GM18951 (cell line): ENCODE results near the gene KLHL20.
A peak's percentile ranks its signal among the peaks of the same experiment; 100 is the strongest.

Experiments used
- POLR2A ChIP-seq: IDR thresholded peaks from 4 replicates; pipeline ENCODE4 v1.6.1; 2011; ENCODE audit warnings: mild to moderate bottlenecking; ENCODE audit not compliant: insufficient read length, insufficient read depth; ENCODE audit errors: extremely low read depth
- in situ Hi-C: fragments of 300-500 bp; cut with MboI; formaldehyde crosslinking; loops from one replicate; pipeline ENCODE4 v1.12.0; 2022; ENCODE audit warnings: low sequenced_read_pairs, mixed read lengths, inconsistent platforms; ENCODE audit not compliant: unreplicated experiment

KLHL20 gene

DNA sequence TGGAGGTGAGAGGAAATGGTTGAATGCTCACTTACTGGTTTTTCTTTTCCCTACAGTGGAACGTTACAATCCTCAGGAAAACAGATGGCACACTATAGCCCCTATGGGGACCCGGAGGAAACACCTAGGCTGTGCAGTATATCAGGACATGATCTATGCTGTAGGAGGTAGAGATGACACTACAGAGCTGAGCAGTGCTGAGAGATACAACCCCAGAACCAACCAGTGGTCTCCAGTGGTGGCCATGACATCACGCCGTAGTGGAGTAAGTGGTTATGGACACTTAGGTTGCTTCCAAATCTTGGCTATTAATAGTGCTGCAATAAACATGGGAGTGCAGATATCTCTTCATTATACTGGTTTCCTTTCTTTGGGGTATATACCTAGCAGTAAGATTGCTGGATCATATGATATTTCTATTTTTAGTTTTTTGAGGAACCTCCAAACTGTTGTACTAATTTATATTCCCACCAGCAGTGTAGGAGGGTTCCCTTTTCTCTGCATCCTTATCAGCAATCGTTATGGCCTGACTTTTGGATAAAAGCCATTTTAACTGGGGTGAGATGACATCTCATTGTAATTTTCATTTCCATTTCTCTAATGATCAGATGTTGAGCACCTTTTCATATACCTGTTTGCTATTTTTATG, 60.9 kb downstream of the KLHL20 start:
- TF ChIP-seq POLR2A, result no peak
- in situ Hi-C loops, result loop anchor here (25.0 kb wide), 1 partner anchor 1038 kb away; no protein-coding TSS in a partner anchor

DNA sequence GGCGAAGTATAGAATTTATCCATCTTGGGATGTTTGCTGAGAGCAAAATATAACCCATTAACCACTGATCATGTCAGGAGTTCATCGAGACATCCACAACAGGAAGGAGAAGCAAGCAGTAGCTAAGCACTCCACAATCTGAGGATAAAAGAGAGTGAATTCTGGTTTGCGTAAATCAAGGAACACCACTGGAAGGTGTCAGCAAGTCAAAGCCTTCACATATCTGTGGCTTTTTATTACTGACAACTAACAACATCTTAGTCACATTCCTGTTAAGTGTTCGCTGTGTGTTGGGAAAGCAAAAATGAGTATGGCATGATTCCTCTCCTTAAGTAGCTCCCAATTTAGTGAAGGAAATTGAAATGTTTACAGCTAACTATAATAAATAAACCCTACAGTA, 65.2 kb downstream of the KLHL20 start:
- in situ Hi-C loops, result loop anchor here (25.0 kb wide), 1 partner anchor 1043 kb away; no protein-coding TSS in a partner anchor
- TF ChIP-seq POLR2A, result no peak

DNA sequence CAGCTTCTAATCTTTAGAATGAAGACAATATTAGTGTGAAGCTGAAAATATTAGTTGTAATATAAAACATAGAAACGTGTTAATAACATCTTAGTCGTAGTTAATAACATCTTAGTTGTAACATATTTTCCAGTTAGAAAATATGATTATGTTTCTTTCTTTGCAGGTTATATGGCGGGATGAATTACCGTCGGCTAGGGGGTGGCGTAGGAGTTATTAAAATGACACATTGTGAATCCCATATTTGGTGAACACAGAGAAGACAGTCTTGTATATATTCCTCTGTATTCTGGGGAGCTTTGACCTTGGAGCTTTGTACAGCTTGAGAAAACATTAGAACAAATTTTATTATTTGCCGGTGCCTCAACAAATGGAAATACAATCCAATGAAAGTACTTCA, 70.2 kb downstream of the KLHL20 start:
- in situ Hi-C loops, result loop anchor here (25.0 kb wide), 1 partner anchor 1048 kb away; no protein-coding TSS in a partner anchor

DNA sequence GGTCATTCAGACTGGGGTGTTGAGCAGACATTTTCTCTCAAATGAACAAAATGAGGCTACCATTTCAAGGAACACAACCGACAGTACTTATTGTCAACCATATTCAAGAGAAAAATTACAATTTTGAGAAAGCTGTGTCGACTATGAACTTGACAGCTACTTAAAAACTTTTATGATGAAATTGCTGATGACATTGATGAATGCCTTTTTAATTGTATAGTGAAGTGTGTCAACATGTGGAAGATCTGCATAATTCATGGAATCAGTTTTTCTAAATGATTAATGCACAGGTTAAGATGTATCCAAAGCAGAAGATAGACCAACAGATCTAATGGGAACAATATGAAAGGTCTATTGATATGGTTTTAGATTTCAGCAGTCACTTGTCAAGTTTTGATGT, 75.1 kb downstream of the KLHL20 start:
- no peak for TF ChIP-seq POLR2A
- in situ Hi-C loops, result loop anchor here (25.0 kb wide), 1 partner anchor 1053 kb away; no protein-coding TSS in a partner anchor

More for the DNA sequence above, 70.2 kb downstream of the KLHL20 start:
- TF ChIP-seq POLR2A, result no peak

DNA sequence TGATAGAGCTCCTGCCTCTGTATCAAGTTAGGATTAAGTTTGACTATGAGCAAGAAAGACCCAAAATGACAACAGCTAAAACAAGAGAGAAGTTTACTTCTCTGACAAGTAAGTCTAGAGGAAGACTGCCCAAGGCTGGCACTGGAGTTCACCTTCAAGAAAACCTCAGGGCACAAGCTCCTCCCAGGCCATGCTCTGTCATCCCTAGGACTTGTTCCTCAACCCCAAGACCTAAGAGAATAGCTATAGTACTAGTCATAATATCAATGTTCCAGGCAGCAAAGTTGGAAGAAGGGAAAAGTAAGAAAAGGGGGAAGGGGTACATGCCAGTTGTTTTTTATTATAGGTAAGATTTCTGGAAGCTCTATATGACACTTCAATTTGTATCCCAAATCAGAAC, 83.3 kb downstream of the KLHL20 start:
- in situ Hi-C loops, result loop anchor here (25.0 kb wide), 1 partner anchor 1061 kb away; no protein-coding TSS in a partner anchor
- TF ChIP-seq POLR2A, result no peak

DNA sequence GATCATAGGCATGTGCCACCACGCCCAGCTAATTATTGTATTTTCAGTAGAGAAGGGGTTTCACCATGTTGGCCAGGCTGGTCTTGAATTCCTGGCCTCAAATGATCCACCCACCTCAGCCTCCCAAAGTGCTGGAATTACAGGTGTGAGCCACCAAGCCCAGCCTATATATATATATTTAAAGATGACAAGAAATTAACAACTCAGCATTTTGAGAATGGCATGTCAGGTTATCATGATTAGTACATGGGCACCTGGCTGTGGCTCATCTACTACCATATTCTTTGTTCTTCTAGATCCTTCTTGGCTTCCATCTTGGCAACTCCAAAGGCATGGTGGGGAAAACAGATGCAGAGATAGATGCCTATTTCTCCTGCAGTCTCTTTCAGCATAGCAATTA, 85.2 kb downstream of the KLHL20 start:
- in situ Hi-C loops, result loop anchor here (25.0 kb wide), 2 partner anchors 363 to 1063 kb away; no protein-coding TSS in a partner anchor

DNA sequence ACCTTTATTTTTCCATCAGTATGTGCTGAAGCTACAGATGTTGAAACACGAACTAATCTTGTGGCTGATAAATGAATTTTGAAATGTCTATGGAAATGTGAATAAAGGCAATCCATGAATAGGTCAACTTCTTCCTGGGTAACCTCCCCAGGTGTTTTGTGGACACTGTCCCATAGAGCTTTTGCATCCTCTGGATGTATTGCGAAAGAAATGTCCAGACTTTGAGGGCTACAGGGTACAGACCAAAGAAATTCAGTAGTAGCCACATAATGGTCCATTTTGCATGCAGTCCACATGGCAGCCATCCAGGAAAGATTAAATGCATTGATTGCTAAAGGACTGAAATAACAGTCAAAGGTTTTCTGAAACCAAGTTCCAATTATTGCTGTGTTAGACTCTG, 88.2 kb downstream of the KLHL20 start:
- TF ChIP-seq POLR2A, result no peak
- in situ Hi-C loops, result loop anchor here (25.0 kb wide), 1 partner anchor 366 kb away; no protein-coding TSS in a partner anchor

DNA sequence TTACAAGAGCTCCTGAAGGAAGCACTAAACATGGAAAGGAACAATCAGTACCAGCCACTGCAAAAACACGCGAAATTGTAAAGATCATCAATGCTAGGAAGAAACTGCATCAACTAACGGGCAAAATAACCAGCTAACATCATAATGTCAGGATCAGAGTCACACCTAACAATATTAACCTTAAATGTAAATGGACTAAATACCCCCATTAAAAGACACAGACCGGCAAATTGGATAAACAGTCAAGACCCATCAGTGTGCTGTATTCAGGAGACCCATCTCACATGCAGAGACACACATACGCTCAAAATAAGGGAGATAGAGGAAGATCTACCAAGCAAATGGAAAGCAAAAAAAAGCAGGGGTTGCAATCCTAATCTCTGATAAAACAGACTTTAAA, 98.9 kb downstream of the KLHL20 start:
- in situ Hi-C loops, result loop anchor here (25.0 kb wide), 1 partner anchor 376 kb away; no protein-coding TSS in a partner anchor

DNA sequence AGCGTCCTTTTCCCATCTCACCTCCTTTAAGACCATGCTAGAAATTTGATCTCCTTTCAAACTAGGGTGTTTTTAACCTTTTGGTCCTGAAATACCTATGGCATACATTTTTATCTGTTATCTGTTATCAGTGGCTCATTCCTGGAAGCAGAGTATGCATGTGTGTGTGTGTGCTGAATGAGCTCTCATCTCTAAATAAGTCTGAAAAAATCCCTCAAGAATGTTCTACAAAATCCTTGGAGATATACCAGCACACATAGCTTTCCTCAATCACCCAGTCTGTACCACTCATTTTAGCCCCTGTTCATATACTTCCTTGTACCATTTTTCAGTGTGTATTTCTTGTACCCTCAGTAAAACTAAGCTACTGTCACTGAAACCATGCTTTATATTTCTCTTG, 103.7 kb downstream of the KLHL20 start:
- in situ Hi-C loops, result loop anchor here (25.0 kb wide), 1 partner anchor 381 kb away; no protein-coding TSS in a partner anchor
- TF ChIP-seq POLR2A, result no peak

DNA sequence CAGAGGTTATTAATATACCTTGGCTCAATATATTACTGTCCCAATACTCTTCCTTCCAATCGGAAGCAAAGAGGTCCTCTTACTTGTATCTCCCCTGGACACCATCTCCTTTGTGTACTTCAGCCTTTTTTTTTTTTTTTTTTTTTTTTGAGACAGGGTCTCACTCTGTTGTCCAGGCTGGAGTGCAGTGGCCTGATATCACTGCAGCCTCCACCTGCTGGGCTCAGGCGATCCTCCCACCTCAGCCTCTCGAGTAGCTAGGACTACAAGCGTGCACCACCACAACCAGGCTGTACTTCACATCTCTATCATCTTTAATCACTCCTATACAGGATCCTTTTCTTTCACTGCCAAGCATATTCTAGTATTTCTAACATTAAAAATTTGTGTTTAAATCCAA, 106.9 kb downstream of the KLHL20 start:
- no peak for TF ChIP-seq POLR2A
- in situ Hi-C loops, result loop anchor here (25.0 kb wide), 1 partner anchor 384 kb away; no protein-coding TSS in a partner anchor

DNA sequence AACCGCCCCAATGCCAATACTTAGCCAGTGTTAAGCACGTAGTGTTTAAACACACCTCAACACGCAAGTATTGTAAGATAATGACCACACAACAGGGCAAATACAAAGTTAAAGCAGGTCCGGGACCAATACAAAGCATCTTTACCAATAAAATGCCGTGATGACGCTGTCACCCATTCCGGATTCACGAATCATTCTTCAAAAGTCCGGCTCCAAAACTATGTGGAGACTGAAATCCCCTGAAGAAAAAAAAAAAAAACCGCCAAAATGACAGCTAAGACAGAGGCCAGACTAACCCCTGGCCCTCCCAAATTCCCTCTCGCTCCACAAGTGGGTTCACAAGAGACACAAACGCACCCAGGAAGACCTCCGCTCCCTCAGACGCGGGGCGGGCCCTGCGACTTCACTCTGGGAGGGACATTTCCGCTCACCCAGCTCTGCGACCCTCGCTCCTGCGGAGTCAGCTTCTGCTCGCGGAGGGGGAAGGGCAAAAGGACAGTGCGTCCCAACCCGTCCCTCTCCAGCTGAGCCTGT, 109.1 kb downstream of the KLHL20 start:
- in situ Hi-C loops, result loop anchor here (25.0 kb wide), 1 partner anchor 387 kb away; no protein-coding TSS in a partner anchor
- TF ChIP-seq POLR2A, result no peak

DNA sequence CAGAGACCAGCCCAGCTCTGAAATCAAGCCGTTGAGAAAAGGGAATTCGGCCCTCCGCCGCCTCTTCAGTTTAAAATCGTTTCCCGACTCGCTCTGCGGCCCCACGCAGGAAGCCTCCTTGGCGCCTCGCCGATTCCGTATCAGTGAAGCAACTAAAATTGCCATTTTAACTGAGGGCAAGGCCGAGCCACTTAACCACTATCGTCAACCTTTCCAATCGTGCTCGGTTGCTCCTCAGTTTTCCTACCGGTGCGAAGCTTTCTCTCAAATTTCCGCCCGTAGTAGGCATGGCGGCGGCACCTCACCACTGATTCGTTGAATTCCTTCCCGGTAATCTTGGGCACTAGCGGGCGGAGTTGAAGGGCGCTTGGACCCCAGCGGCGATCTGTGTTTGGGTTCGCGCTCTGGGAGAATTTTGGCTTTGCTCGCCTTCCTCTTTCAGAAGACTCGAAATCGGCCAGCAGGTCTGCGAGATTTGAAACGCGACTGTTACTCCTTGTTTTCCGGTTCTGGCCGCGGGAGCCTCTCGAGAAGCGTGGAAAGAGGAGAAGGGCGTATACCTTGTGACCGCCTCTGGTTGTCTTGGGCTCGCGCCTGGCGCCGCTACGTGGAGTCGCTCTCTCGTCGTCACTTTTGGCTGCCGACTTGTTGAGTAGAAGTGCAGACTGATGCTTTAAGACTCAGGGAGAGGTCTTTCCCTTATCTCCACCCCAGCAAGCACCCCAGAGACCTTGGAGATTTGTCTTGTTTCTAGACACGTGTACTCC, 109.7 kb downstream of the KLHL20 start, which contains the start of the genes CENPL and DARS2:
TSS of gene CENPL (minus strand) at position 569 of the 767 bp plus-strand sequence. CDS start 13,584 bp downstream, outside the sequence.
TSS of gene DARS2 (plus strand) at position 359 of the 767 bp plus-strand sequence. CDS start 557 bp downstream, outside the sequence.
- peak; percentile 64 for TF ChIP-seq POLR2A
- in situ Hi-C loops, result loop anchor here (25.0 kb wide), 1 partner anchor 387 kb away; no protein-coding TSS in a partner anchor

DNA sequence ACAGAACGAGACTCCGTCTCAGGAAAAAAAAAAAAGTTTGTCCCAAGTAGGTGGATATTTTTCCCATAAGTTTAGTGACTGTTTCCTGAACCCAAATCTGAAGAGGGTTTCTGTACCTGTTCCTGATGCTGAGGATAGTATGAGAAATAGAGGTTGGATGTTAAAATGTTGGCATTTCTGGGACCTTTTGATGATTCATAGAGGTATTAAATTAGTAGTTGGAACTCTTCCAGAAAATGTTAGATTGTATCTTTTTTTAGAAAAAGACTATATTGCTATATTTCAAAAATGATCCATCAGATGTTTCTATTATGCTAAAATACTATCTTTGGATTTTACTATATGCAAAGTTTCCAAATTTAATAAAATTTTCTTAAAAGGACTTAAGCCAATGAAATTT, 112.8 kb downstream of the KLHL20 start:
- in situ Hi-C loops, result no loop called here
- no peak for TF ChIP-seq POLR2A
